NB4 (cell line): Measurements from ENCODE around the gene ADCY2.

Experiments used
- CTCF ChIP-seq: IDR thresholded peaks from one replicate; pipeline ENCODE4 v1.5.1; 2012; ENCODE audit warnings: low read depth, low read length
- POLR2A ChIP-seq: IDR thresholded peaks from 2 replicates; pipeline ENCODE4 v1.6.1; 2011; ENCODE audit warnings: mild to moderate bottlenecking; ENCODE audit not compliant: insufficient read length; ENCODE audit errors: extremely low read depth

DNA sequence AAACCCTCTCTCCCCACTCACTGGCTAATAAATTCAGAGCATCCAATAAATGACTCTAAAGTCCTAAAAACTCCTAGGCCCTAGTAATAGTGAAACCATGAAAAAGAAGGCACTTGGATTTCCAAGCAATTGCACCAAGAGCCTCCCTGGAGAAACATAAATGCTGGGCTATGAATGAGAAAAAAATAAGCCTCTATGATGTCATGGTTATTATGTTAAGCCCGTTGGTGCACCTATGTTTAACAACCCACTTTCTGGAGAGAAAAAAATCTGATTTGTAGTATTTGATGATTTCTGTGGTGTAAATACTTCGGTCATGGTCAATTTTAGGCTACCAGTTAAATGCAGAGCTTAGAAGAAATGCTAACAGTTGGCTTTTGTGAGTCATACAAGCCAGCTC, 446.6 kb downstream of the ADCY2 start:
- TF ChIP-seq CTCF: no peak
- no peak for TF ChIP-seq POLR2A
